Neural cell (in vitro differentiated cells): ENCODE results near the gene SLC25A27. TPM values are rescaled to one million over a fixed set of nuclear protein-coding genes. Genes with fewer than 3 reads are reported as not detected.

Source experiments
- H2AFZ ChIP-seq: fragments of 200-600, 300-800 bp; sonication (generic), shearing (Covaris generic); 2 replicates; pipeline ENCODE4 v1.6.0; 2014; ENCODE audit warnings: low read depth, mild to moderate bottlenecking, antibody characterized with exemption, low read length, moderate library complexity
- H3F3A ChIP-seq: fragments of 200-600 bp; shearing (Covaris generic); 2 replicates; pipeline ENCODE4 v1.6.1; 2016; ENCODE audit warnings: mild to moderate bottlenecking, moderate library complexity, mixed read lengths, antibody characterized with exemption, low read length; ENCODE audit not compliant: insufficient read depth, poor library complexity, severe bottlenecking
- H3K27ac ChIP-seq: fragments of 200-600, 300-800 bp; sonication (generic), shearing (Covaris generic); 2 replicates; pipeline ENCODE4 v1.5.1; 2014; ENCODE audit warnings: mild to moderate bottlenecking, low read length, moderate library complexity
- H3K27me3 ChIP-seq: fragments of 300-800, 200-600 bp; sonication (generic), shearing (Covaris generic); 2 replicates; pipeline ENCODE4 v1.6.0; 2014; ENCODE audit warnings: mild to moderate bottlenecking, low read depth, low read length, moderate library complexity; ENCODE audit not compliant: insufficient read depth
- H3K36me3 ChIP-seq: fragments of 300-800, 200-600 bp; sonication (generic), shearing (Covaris generic); 2 replicates; pipeline ENCODE4 v1.5.1; 2014; ENCODE audit warnings: mild to moderate bottlenecking, antibody characterized with exemption, low read length, moderate library complexity; ENCODE audit not compliant: insufficient read depth
- H3K4me2 ChIP-seq: fragments of 300-800, 200-600 bp; sonication (generic), shearing (Covaris generic); 2 replicates; pipeline ENCODE4 v1.6.0; 2014; ENCODE audit warnings: mild to moderate bottlenecking, low read length
- H3K4me3 ChIP-seq: fragments of 300-800, 200-600 bp; sonication (generic), shearing (Covaris generic); 2 replicates; pipeline ENCODE4 v1.5.1; 2014; ENCODE audit warnings: mild to moderate bottlenecking, low read length, moderate library complexity
- H3K79me2 ChIP-seq: fragments of 200-600 bp; shearing (Covaris generic); replicated peaks from 2 replicates; pipeline ENCODE4 v1.6.0; 2014; ENCODE audit warnings: mild to moderate bottlenecking, low read length, moderate library complexity; ENCODE audit not compliant: insufficient read depth
- H3K9ac ChIP-seq: fragments of 300-800, 200-600 bp; sonication (generic), shearing (Covaris generic); 2 replicates; pipeline ENCODE4 v1.6.1; 2016; ENCODE audit warnings: mild to moderate bottlenecking, low read length, mixed read lengths
- H3K9me2 ChIP-seq: fragments of 200-600 bp; shearing (Covaris generic); 2 replicates; pipeline ENCODE4 v1.6.1; 2016; ENCODE audit warnings: mild to moderate bottlenecking, low read length, mixed read lengths; ENCODE audit not compliant: insufficient read depth
- H3K9me3 ChIP-seq: fragments of 200-600, 300-800 bp; sonication (generic), shearing (Covaris generic); 2 replicates; pipeline ENCODE4 v1.6.1; 2016; ENCODE audit warnings: mild to moderate bottlenecking, mixed run types, low read length, moderate library complexity, mixed read lengths
- H4K20me1 ChIP-seq: fragments of 200-600 bp; shearing (Covaris generic); 2 replicates; pipeline ENCODE4 v1.6.1; 2016; ENCODE audit warnings: mild to moderate bottlenecking, mixed run types; ENCODE audit not compliant: insufficient read depth
- EP300 ChIP-seq: fragments of 450-650 bp; conservative IDR thresholded peaks from 2 replicates; pipeline ENCODE4 v1.6.1; 2014; ENCODE audit warnings: antibody characterized with exemption, mild to moderate bottlenecking, moderate library complexity; ENCODE audit not compliant: poor library complexity, severe bottlenecking
- EZH2 ChIP-seq: fragments of 200-600, 300-800 bp; shearing (Covaris generic), sonication (generic); IDR thresholded peaks from 2 replicates; pipeline ENCODE4 v1.6.1; 2014; ENCODE audit warnings: antibody characterized with exemption, low read length, borderline replicate concordance, mild to moderate bottlenecking; ENCODE audit not compliant: insufficient read depth, poor library complexity, severe bottlenecking
- MXI1 ChIP-seq: fragments of 450-650 bp; conservative IDR thresholded peaks from 2 replicates; pipeline ENCODE4 v1.6.1; 2014; ENCODE audit warnings: antibody characterized with exemption, mild to moderate bottlenecking; ENCODE audit not compliant: poor library complexity, severe bottlenecking
- POLR2AphosphoS5 ChIP-seq: IDR thresholded peaks from 2 replicates; pipeline ENCODE4 v1.6.1; 2012
- SMC3 ChIP-seq: fragments of 450-650 bp; conservative IDR thresholded peaks from 2 replicates; pipeline ENCODE4 v1.6.1; 2014; ENCODE audit warnings: antibody characterized with exemption, mild to moderate bottlenecking, moderate library complexity; ENCODE audit not compliant: poor library complexity
- TAF1 ChIP-seq: IDR thresholded peaks from 2 replicates; pipeline ENCODE4 v1.6.1; 2012; ENCODE audit warnings: low read depth
- polyA plus RNA-seq: library from polyadenylated mRNA; depleted of rRNA; stranded (reverse); fragments of >200 nt; gene quantifications from 2 replicates; pipeline ENCODE4 v1.2.3, GENCODE V29; 2014
- TF ChIP-seq, protein P1 (sequence below): IDR thresholded peaks from 2 replicates; pipeline ENCODE4 v1.6.1; 2012; ENCODE audit warnings: borderline replicate concordance
- TF ChIP-seq, protein P2 (sequence below): fragments of 450-650 bp; IDR thresholded peaks from 2 replicates; pipeline ENCODE4 v1.5.1; 2014; ENCODE audit warnings: antibody characterized with exemption, mild to moderate bottlenecking, moderate library complexity; ENCODE audit not compliant: poor library complexity, severe bottlenecking

SLC25A27 gene
- polyA plus RNA-seq, 1 donor from 2014 or later = 44.5 TPM

DNA sequence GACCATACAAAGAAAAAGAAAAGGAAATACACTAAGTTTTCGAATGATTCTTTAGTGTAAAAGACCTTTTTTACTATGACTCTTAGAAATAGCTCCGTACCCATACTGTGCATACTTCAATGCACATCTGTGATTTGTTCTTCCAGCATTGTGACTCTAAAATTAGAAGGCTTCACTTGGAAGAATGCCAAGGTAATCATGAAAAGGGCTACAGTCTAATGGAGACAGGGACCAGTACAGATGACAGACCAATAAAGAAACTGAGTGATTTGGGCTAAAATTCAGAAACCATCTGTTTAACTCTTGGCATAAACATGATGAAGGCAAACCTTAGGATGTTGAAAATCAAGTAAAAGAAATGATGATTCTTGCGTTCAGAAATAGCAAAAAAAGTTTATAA is 46.4 kb upstream of the SLC25A27 start:
- H3K9me2 ChIP-seq = no peaks in the 10 kb centered on the region

DNA sequence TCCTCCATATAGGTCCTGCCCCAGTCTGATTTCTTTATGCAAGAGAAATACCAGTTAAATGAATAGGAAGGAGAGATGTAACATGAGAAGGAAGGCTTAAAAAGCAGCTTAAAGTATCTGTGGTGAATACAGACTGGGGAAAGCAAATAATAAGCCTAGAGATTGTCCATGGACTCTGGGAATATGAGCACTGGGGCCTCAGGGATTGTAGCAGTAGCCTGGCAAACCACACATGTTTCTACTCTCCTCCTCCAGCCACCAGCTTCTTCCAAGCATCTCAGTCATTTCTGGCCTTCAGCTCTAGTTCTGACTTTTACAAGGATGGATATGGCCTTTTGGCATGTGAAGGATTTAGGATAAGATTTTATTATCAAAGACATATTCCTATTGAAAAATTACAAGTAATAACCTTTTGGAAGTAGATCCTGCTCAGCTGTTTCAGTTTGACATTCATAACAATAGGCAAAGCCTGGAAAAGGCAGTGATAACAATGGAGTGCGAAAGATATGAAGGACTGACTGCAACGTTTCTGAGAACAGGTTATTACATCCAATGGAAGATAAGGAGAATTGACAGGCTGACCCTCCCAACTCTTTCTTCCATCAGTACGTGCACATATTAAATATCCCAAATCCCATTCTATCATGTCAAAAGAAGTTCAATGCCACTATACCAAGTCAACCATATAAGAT is 41.8 kb upstream of the SLC25A27 start:
- TF ChIP-seq, protein P1, sequence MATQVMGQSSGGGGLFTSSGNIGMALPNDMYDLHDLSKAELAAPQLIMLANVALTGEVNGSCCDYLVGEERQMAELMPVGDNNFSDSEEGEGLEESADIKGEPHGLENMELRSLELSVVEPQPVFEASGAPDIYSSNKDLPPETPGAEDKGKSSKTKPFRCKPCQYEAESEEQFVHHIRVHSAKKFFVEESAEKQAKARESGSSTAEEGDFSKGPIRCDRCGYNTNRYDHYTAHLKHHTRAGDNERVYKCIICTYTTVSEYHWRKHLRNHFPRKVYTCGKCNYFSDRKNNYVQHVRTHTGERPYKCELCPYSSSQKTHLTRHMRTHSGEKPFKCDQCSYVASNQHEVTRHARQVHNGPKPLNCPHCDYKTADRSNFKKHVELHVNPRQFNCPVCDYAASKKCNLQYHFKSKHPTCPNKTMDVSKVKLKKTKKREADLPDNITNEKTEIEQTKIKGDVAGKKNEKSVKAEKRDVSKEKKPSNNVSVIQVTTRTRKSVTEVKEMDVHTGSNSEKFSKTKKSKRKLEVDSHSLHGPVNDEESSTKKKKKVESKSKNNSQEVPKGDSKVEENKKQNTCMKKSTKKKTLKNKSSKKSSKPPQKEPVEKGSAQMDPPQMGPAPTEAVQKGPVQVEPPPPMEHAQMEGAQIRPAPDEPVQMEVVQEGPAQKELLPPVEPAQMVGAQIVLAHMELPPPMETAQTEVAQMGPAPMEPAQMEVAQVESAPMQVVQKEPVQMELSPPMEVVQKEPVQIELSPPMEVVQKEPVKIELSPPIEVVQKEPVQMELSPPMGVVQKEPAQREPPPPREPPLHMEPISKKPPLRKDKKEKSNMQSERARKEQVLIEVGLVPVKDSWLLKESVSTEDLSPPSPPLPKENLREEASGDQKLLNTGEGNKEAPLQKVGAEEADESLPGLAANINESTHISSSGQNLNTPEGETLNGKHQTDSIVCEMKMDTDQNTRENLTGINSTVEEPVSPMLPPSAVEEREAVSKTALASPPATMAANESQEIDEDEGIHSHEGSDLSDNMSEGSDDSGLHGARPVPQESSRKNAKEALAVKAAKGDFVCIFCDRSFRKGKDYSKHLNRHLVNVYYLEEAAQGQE = no peak
- TF ChIP-seq, protein P2, sequence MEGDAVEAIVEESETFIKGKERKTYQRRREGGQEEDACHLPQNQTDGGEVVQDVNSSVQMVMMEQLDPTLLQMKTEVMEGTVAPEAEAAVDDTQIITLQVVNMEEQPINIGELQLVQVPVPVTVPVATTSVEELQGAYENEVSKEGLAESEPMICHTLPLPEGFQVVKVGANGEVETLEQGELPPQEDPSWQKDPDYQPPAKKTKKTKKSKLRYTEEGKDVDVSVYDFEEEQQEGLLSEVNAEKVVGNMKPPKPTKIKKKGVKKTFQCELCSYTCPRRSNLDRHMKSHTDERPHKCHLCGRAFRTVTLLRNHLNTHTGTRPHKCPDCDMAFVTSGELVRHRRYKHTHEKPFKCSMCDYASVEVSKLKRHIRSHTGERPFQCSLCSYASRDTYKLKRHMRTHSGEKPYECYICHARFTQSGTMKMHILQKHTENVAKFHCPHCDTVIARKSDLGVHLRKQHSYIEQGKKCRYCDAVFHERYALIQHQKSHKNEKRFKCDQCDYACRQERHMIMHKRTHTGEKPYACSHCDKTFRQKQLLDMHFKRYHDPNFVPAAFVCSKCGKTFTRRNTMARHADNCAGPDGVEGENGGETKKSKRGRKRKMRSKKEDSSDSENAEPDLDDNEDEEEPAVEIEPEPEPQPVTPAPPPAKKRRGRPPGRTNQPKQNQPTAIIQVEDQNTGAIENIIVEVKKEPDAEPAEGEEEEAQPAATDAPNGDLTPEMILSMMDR = no peak
- no peak for TF ChIP-seq TAF1
- Histone ChIP-seq H3K27ac (no peak overlapping the region), H3K27me3 (no peaks in the 10 kb centered on the region), H3K36me3 (no peaks in the 10 kb centered on the region), H3K9me2 (no peaks in the 10 kb centered on the region), H3K4me3 (no peak overlapping the region), H2AFZ (no peak overlapping the region), H3K79me2 (no peaks in the 10 kb centered on the region), H4K20me1 (no peaks in the 10 kb centered on the region), H3K4me2 (no peak overlapping the region), H3K9me3 (no peaks in the 10 kb centered on the region), H3K9ac (no peak overlapping the region), H3F3A (no peaks in the 10 kb centered on the region)

More for the DNA sequence above, 46.4 kb upstream of the SLC25A27 start:
- Histone ChIP-seq H3K9me3 (no peaks in the 10 kb centered on the region), H2AFZ (no peak overlapping the region), H3K36me3 (no peaks in the 10 kb centered on the region), H3K4me3 (no peak overlapping the region), H4K20me1 (no peaks in the 10 kb centered on the region), H3K27me3 (no peaks in the 10 kb centered on the region), H3K27ac (no peak overlapping the region), H3K9ac (no peak overlapping the region), H3K4me2 (no peak overlapping the region), H3F3A (no peaks in the 10 kb centered on the region), H3K79me2 (no peaks in the 10 kb centered on the region)
- TF ChIP-seq, protein P1 = no peak

- Histone ChIP-seq H3K27me3 (no peaks in the 10 kb centered on the region), H3K4me2 (no peak overlapping the region), H3F3A (no peaks in the 10 kb centered on the region), H3K36me3 (no peaks in the 10 kb centered on the region), H3K4me3 (no peak overlapping the region), H4K20me1 (no peaks in the 10 kb centered on the region), H3K27ac (no peak overlapping the region), H3K9me3 (no peaks in the 10 kb centered on the region), H3K79me2 (no peaks in the 10 kb centered on the region), H2AFZ (no peak overlapping the region), H3K9me2 (no peaks in the 10 kb centered on the region), H3K9ac (no peak overlapping the region)
- TF ChIP-seq MXI1 (no peak), POLR2AphosphoS5 (no peak), TAF1 (no peak), SMC3 (no peak), EZH2 (no peak), EP300 (no peak)
- TF ChIP-seq, protein P1 = no peak
Observed at GRCh38 chr6:46612645-46613044, 40.1 kb upstream of the SLC25A27 start.
